Ovary (tissue), 3 donors: ENCODE measurements around the gene SUSD5.

Experiments
- CTCF ChIP-seq, 3 donors: fragments of 450-650 bp in 2 of 3; fragments of 200-600 bp in 1 of 3; IDR thresholded peaks; one replicate each; pipeline versions ENCODE4 v1.5.1 to v1.8.0; 2016 to 2022; ENCODE audit warnings: antibody characterized with exemption in 3 of 3, mild to moderate bottlenecking in 1 of 3
- POLR2A ChIP-seq: fragments of 450-650 bp; IDR thresholded peaks from one replicate; pipeline ENCODE4 v1.6.1; 2017; ENCODE audit warnings: antibody characterized with exemption, mild to moderate bottlenecking, moderate library complexity
- donor health status: DM: no; HTN: no; CAD: no.

DNA sequence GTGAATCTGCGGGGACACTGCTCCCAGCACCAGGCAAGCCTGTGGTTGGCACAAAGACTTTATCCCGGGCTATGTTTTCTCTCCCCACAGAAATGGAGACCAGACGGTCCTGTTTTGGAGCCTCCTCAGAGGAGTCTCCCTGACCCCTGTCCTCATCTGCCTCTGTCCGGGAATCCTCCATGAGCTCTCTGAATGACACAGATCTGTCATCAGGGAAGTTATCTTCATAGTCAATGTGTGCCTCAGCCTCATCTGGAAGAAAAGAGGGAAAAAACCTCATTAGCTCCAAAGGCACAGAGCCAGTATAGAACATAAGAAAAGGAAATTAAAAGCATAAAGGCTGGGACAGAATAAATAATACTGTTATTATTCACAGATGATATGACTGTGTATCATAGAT, 64.8 kb downstream of the SUSD5 start:
- TF ChIP-seq POLR2A, result no peak
- no peak for TF ChIP-seq CTCF (IDR thresholded peaks at IDR 0.05)
